IPS-18a (cell line): ENCODE measurements around the gene SLC7A6.

ENCODE experiments used
- H3K27ac ChIP-seq: one replicate; pipeline ENCODE4 v1.5.1; 2013; ENCODE audit warnings: low read length
- H3K27me3 ChIP-seq: one replicate; pipeline ENCODE4 v1.6.1; 2013; ENCODE audit warnings: mild to moderate bottlenecking, low read length; ENCODE audit not compliant: control insufficient read depth, insufficient read depth
- H3K36me3 ChIP-seq: one replicate; pipeline ENCODE4 v1.6.1; 2013; ENCODE audit warnings: low read depth, low read length; ENCODE audit not compliant: control insufficient read depth
- H3K4me1 ChIP-seq: one replicate; pipeline ENCODE4 v1.6.1; 2013; ENCODE audit warnings: low read depth, low read length; ENCODE audit not compliant: control insufficient read depth
- H3K4me3 ChIP-seq: one replicate; pipeline ENCODE4 v1.5.1; 2013; ENCODE audit warnings: low read length
- H3K9ac ChIP-seq: one replicate; pipeline ENCODE4 v1.6.1; 2013; ENCODE audit warnings: mild to moderate bottlenecking, low read length, moderate library complexity
- H3K9me3 ChIP-seq: one replicate; pipeline ENCODE4 v1.6.1; 2013; ENCODE audit warnings: low read depth, low read length; ENCODE audit not compliant: control insufficient read depth

The SLC7A6 gene

GRCh38 chr16:68299571-68300453 lies 35.5 kb downstream of the SLC7A6 start:
- Histone ChIP-seq H3K27me3 (no peaks in the 10 kb centered on the region), H3K9me3 (no peaks in the 10 kb centered on the region), H3K36me3 (peaks cover 67% of the 10 kb centered on the region), H3K4me1 (no peaks in the 10 kb centered on the region), H3K9ac (no peak overlapping the region), H3K27ac (no peak overlapping the region), H3K4me3 (no peak overlapping the region)

- H3K27ac ChIP-seq, result no peak overlapping the region
- no peaks in the 10 kb centered on the region for H3K9me3 ChIP-seq
- no peaks in the 10 kb centered on the region for H3K4me1 ChIP-seq
- no peak overlapping the region for H3K9ac ChIP-seq
- peaks cover 74% of the 10 kb centered on the region for H3K36me3 ChIP-seq
- no peaks in the 10 kb centered on the region for H3K27me3 ChIP-seq
- no peak overlapping the region for H3K4me3 ChIP-seq
These were observed 36.6 kb downstream of the SLC7A6 start for GRCh38 chr16:68300734-68301459.

- Histone ChIP-seq H3K36me3 (peaks cover 44% of the 10 kb centered on the region), H3K4me1 (no peaks in the 10 kb centered on the region), H3K27ac (no peak overlapping the region), H3K9me3 (no peaks in the 10 kb centered on the region), H3K27me3 (no peaks in the 10 kb centered on the region), H3K4me3 (no peak overlapping the region), H3K9ac (no peak overlapping the region)
These were observed 42.3 kb downstream of the SLC7A6 start for GRCh38 chr16:68306633-68307032.

GRCh38 chr16:68309799-68310198 lies 45.5 kb downstream of the SLC7A6 start:
- Histone ChIP-seq H3K4me1 (no peaks in the 10 kb centered on the region), H3K36me3 (peaks cover 22% of the 10 kb centered on the region)

GRCh38 chr16:68310437-68310773 lies 46.1 kb downstream of the SLC7A6 start:
- Histone ChIP-seq H3K27me3 (no peaks in the 10 kb centered on the region), H3K9ac (peak overlapping the region; percentile 89), H3K36me3 (peaks cover 16% of the 10 kb centered on the region), H3K4me1 (no peaks in the 10 kb centered on the region), H3K27ac (peak overlapping the region; percentile 85), H3K4me3 (peak overlapping the region; percentile 96), H3K9me3 (no peaks in the 10 kb centered on the region)

More at GRCh38 chr16:68309799-68310198, 45.5 kb downstream of the SLC7A6 start:
- no peaks in the 10 kb centered on the region for H3K9me3 ChIP-seq
- peak overlapping the region; percentile 96 for H3K4me3 ChIP-seq
- H3K9ac ChIP-seq, result peak overlapping the region; percentile 89
- no peaks in the 10 kb centered on the region for H3K27me3 ChIP-seq
- H3K27ac ChIP-seq, result no peak overlapping the region

GRCh38 chr16:68310774-68311511 lies 46.6 kb downstream of the SLC7A6 start, which contains the start of the genes PRMT7 and SLC7A6OS:
Gene PRMT7 (plus strand): TSS chr16:68311019. CDS start chr16:68315980, 4,961 bp downstream.
Gene SLC7A6OS (minus strand): TSS chr16:68310946. CDS start chr16:68310926, 20 bp downstream.
- peaks cover 18% of the 10 kb centered on the region for H3K36me3 ChIP-seq
- H3K27me3 ChIP-seq, result no peaks in the 10 kb centered on the region
- no peaks in the 10 kb centered on the region for H3K9me3 ChIP-seq
- peak within 1 kb of the TSS; percentile 85 for H3K27ac ChIP-seq
- H3K4me1 ChIP-seq, result no peaks in the 10 kb centered on the region
- peak within 1 kb of the TSS; percentile 96 for H3K4me3 ChIP-seq
- H3K9ac ChIP-seq, result peak within 1 kb of the TSS; percentile 89

- H3K9me3 ChIP-seq, result no peaks in the 10 kb centered on the region
- no peaks in the 10 kb centered on the region for H3K4me1 ChIP-seq
- no peaks in the 10 kb centered on the region for H3K27me3 ChIP-seq
- H3K9ac ChIP-seq, result no peak overlapping the region
- H3K36me3 ChIP-seq, result peaks cover 10% of the 10 kb centered on the region
- no peak overlapping the region for H3K27ac ChIP-seq
- H3K4me3 ChIP-seq, result no peak overlapping the region
These were observed 48.8 kb downstream of the SLC7A6 start for GRCh38 chr16:68313116-68313515.

DNA sequence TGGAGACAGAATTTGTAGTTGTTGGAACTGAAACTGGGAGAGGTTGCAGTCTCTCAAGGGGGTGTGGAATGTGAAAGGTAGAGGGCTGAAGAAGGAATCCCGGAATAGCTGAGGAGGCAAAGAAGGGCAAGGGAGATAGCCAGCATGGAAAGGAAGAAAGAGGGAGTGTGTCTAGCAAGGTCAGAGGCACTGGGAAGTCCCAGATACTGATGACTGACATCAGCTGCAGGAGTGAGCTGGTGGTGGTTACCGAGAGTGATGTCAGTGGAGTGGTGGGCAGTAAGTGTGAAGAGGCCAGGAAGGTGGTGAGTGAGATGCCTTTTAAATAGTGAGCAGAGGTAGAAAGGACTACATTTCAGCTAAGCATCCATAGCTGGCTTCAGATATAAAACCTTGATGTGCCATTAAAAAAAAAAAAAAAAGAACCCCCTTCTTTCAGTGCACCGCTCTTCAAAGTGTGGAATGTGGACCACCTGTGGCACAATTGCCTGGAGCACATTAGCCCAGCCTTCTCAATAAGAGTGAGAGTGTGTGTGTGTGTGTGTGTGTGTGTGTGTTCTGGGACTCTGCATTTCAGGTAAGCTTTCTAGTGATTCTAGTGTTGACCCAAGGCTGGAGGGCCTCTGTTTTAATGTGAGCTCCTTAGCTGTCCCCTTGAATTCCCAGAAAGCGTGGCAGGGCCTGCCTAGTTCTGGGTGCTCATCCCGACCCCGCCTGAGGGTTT lies 55.0 kb downstream of the SLC7A6 start:
- Histone ChIP-seq H3K36me3 (peaks cover 28% of the 10 kb centered on the region), H3K9ac (no peak overlapping the region), H3K9me3 (no peaks in the 10 kb centered on the region), H3K27me3 (no peaks in the 10 kb centered on the region), H3K4me3 (no peak overlapping the region), H3K27ac (no peak overlapping the region), H3K4me1 (no peaks in the 10 kb centered on the region)

- no peak overlapping the region for H3K4me3 ChIP-seq
- no peaks in the 10 kb centered on the region for H3K9me3 ChIP-seq
- H3K4me1 ChIP-seq, result no peaks in the 10 kb centered on the region
- no peak overlapping the region for H3K27ac ChIP-seq
- H3K27me3 ChIP-seq, result no peaks in the 10 kb centered on the region
- no peak overlapping the region for H3K9ac ChIP-seq
- H3K36me3 ChIP-seq, result peaks cover 33% of the 10 kb centered on the region
These were observed 60.0 kb downstream of the SLC7A6 start for GRCh38 chr16:68324336-68324735.

DNA sequence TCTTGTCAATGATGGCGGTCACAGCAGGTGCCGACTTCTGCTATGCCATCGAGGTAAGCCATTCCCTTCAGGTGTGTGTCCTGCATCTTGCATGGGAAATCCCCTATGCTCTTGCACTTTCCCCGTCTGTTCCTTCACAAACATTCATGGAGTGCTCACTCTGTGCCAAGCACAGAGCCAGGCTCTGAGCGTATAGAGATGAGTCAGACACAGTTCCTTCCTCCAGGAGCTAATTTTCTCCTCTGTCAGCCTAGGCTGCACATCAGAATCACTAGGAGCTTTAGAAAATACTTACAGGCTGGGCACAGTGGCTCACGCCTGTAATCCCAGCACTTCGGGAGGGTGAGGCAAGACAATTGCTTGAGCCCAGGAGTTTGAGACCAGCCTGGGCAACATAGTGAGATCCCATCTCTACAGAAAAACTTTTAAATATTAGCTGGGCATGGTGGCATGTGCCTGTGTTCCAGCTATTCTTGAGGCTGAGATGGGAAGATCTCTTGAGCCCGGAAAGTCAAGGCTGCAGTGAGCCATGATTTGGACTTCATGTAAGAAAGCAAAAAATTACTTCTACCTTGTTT lies 60.5 kb downstream of the SLC7A6 start:
- no peak overlapping the region for H3K4me3 ChIP-seq
- H3K27me3 ChIP-seq, result no peaks in the 10 kb centered on the region
- no peaks in the 10 kb centered on the region for H3K9me3 ChIP-seq
- no peak overlapping the region for H3K9ac ChIP-seq
- H3K27ac ChIP-seq, result no peak overlapping the region
- no peaks in the 10 kb centered on the region for H3K4me1 ChIP-seq
- peaks cover 30% of the 10 kb centered on the region for H3K36me3 ChIP-seq
